HG03045 (cell line): ENCODE results near the gene CLIP4.
A peak's percentile ranks its signal among the peaks of the same experiment; 100 is the strongest.

Experiments used
- ATAC-seq: cut with Tn5 transposase; IDR thresholded peaks from one replicate; pipeline ENCODE4 v1.9.1; 2021; ENCODE audit warnings: mild to moderate bottlenecking, moderate library complexity; ENCODE audit not compliant: unreplicated experiment

Gene CLIP4

GRCh38 chr2:29182920-29183319 lies 67.7 kb downstream of the CLIP4 start:
- ATAC-seq = no peak

GRCh38 chr2:29184531-29184930 lies 69.3 kb downstream of the CLIP4 start:
- no peak for ATAC-seq

- ATAC-seq = no peak
These were observed 71.6 kb downstream of the CLIP4 start for GRCh38 chr2:29186817-29187216.

GRCh38 chr2:29187926-29188325 lies 72.7 kb downstream of the CLIP4 start:
- no peak for ATAC-seq

GRCh38 chr2:29189052-29189451 lies 73.8 kb downstream of the CLIP4 start:
- no peak for ATAC-seq

GRCh38 chr2:29191817-29192216 lies 76.6 kb downstream of the CLIP4 start:
- no peak for ATAC-seq

- no peak for ATAC-seq
These were observed 77.3 kb downstream of the CLIP4 start for GRCh38 chr2:29192526-29192925.

- no peak for ATAC-seq
These were observed 77.9 kb downstream of the CLIP4 start for GRCh38 chr2:29193111-29193510.

GRCh38 chr2:29193681-29194080 lies 78.5 kb downstream of the CLIP4 start:
- ATAC-seq = no peak

GRCh38 chr2:29195796-29196195 lies 80.6 kb downstream of the CLIP4 start:
- ATAC-seq = no peak

GRCh38 chr2:29196792-29197788 lies 81.9 kb downstream of the CLIP4 start:
- peak; percentile 55 for ATAC-seq

GRCh38 chr2:29201979-29202378 lies 86.8 kb downstream of the CLIP4 start:
- no peak for ATAC-seq

GRCh38 chr2:29202819-29203495 lies 87.7 kb downstream of the CLIP4 start:
- ATAC-seq = no peak

- no peak for ATAC-seq
These were observed 91.7 kb downstream of the CLIP4 start for GRCh38 chr2:29206941-29207340.

GRCh38 chr2:29207352-29208148 lies 92.3 kb downstream of the CLIP4 start:
- no peak for ATAC-seq

GRCh38 chr2:29209551-29209950 lies 94.3 kb downstream of the CLIP4 start:
- ATAC-seq = no peak

- no peak for ATAC-seq
These were observed 96.8 kb downstream of the CLIP4 start for GRCh38 chr2:29212009-29212408.

- ATAC-seq = no peak
These were observed 98.7 kb downstream of the CLIP4 start for GRCh38 chr2:29213888-29214291.

GRCh38 chr2:29215073-29215472 lies 99.9 kb downstream of the CLIP4 start:
- ATAC-seq = no peak

- ATAC-seq = no peak
These were observed 100.8 kb downstream of the CLIP4 start for GRCh38 chr2:29215739-29216608.
